Stimulated activated CD8-positive, alpha-beta memory T cell treated with anti-CD3 and anti-CD28 coated beads, Interleukin-15, amount 100 ng/mL, for 48 hours (primary cell): ENCODE data around the gene SRPRA.
"Not testable (repeated sequence)": the region's sequence is repeated elsewhere in the genome, so short reads cannot be mapped to it uniquely, and the experiment has no call there.

Experiments used
- DNase-seq, 2 donors: peaks; one replicate each; pipeline ENCODE4 v3.0.0-alpha.2; 2020; ENCODE audit warnings: low read depth in 2 of 2

SRPRA gene

GRCh38 chr11:126268708-126269579, at the start of gene SRPRA, which contains the start of gene FOXRED1:
TSS of gene SRPRA (minus strand) at chr11:126268895. CDS start at chr11:126268804, 91 bp downstream.
TSS of gene FOXRED1 (plus strand) at chr11:126269154. CDS start at chr11:126269207, 53 bp downstream.
- peak; percentile 100 for DNase-seq

- DNase-seq, result no peak
Observed at GRCh38 chr11:126317756-126318573, 49.3 kb upstream of the SRPRA start.

- DNase-seq, result no peak
Observed at GRCh38 chr11:126317432-126317755, 48.7 kb upstream of the SRPRA start.

GRCh38 chr11:126313826-126314225, 45.1 kb upstream of the SRPRA start:
- DNase-seq, result no peak

GRCh38 chr11:126312961-126313360, 44.3 kb upstream of the SRPRA start:
- DNase-seq, result no peak

GRCh38 chr11:126311401-126312291, 43.0 kb upstream of the SRPRA start:
- no peak for DNase-seq

- DNase-seq, result no peak
Observed at GRCh38 chr11:126310992-126311310, 42.3 kb upstream of the SRPRA start.

GRCh38 chr11:126310200-126310991, 41.7 kb upstream of the SRPRA start:
- DNase-seq, result no peak

GRCh38 chr11:126308771-126309170, 40.1 kb upstream of the SRPRA start:
- DNase-seq, result not testable (repeated sequence)

- no peak for DNase-seq
Observed at GRCh38 chr11:126308271-126308671, 39.6 kb upstream of the SRPRA start.

- DNase-seq, result no peak
Observed at GRCh38 chr11:126307706-126308105, 39.0 kb upstream of the SRPRA start.

GRCh38 chr11:126305699-126306098, 37.0 kb upstream of the SRPRA start:
- no peak for DNase-seq

- DNase-seq, result no peak
Observed at GRCh38 chr11:126304457-126305075, 35.9 kb upstream of the SRPRA start.

- peak; percentile 85 to 86 for DNase-seq
Observed at GRCh38 chr11:126303623-126304456, 35.1 kb upstream of the SRPRA start, which contains the start of gene DCPS. TSS of gene DCPS (plus strand) at chr11:126304060. CDS start at chr11:126304081, 21 bp downstream.

- DNase-seq, result no peak
Observed at GRCh38 chr11:126297004-126297403, 28.3 kb upstream of the SRPRA start.

- DNase-seq, result no peak
Observed at GRCh38 chr11:126293726-126294125, 25.0 kb upstream of the SRPRA start.

GRCh38 chr11:126290887-126291286, 22.2 kb upstream of the SRPRA start:
- DNase-seq, result no peak

GRCh38 chr11:126288237-126288636, 19.5 kb upstream of the SRPRA start:
- no peak for DNase-seq

- DNase-seq, result peak; percentile 72
Observed at GRCh38 chr11:126284829-126285228, 16.1 kb upstream of the SRPRA start.
